HL-60/S4 treated with retinoic acid at 250 ng/mL for 4 days and 3 days (cell line): ENCODE results near the gene SCAI.
"Not testable (repeated sequence)": the region's sequence is repeated elsewhere in the genome, so short reads cannot be mapped to it uniquely, and the experiment has no call there.

ENCODE experiments used
- in situ Hi-C: fragments of 300-500 bp; cut with MboI; formaldehyde crosslinking; loops from 2 replicates; pipeline ENCODE4 v1.7.0; 2022; ENCODE audit warnings: low sequenced_read_pairs

SCAI gene

GRCh38 chr9:124949387-124949786 lies 193.9 kb downstream of the SCAI start:
- in situ Hi-C loops, result no loop called here

- in situ Hi-C loops, result no loop called here
Measured at GRCh38 chr9:124947727-124948391, 195.5 kb downstream of the SCAI start.

GRCh38 chr9:124946167-124946566 lies 197.2 kb downstream of the SCAI start:
- in situ Hi-C loops, result no loop called here

GRCh38 chr9:124941679-124942561 lies 201.4 kb downstream of the SCAI start:
- in situ Hi-C loops, result no loop called here

- in situ Hi-C loops, result no loop called here
Measured at GRCh38 chr9:124940894-124941678, 202.2 kb downstream of the SCAI start, which contains the start of gene GOLGA1. Gene GOLGA1, minus strand, starts transcription at chr9:124941083. Its CDS starts 2,372 bp downstream, at chr9:124938711.

GRCh38 chr9:124940521-124940893 lies 202.8 kb downstream of the SCAI start:
- in situ Hi-C loops, result no loop called here

- in situ Hi-C loops, result no loop called here
Measured at GRCh38 chr9:124939944-124940343, 203.4 kb downstream of the SCAI start.

GRCh38 chr9:124934290-124934689 lies 209.0 kb downstream of the SCAI start:
- in situ Hi-C loops, result no loop called here

- in situ Hi-C loops, result no loop called here
Measured at GRCh38 chr9:124932333-124932732, 211.0 kb downstream of the SCAI start.

- in situ Hi-C loops, result no loop called here
Measured at GRCh38 chr9:124929464-124929863, 213.9 kb downstream of the SCAI start.

- in situ Hi-C loops, result no loop called here
Measured at GRCh38 chr9:124928116-124928515, 215.2 kb downstream of the SCAI start.

- in situ Hi-C loops, result not testable (repeated sequence)
Measured at GRCh38 chr9:124920394-124920793, 222.9 kb downstream of the SCAI start.

- in situ Hi-C loops, result no loop called here
Measured at GRCh38 chr9:124914753-124915405, 228.4 kb downstream of the SCAI start.

- in situ Hi-C loops, result no loop called here
Measured at GRCh38 chr9:124913378-124913777, 229.9 kb downstream of the SCAI start.

GRCh38 chr9:124911766-124912165 lies 231.6 kb downstream of the SCAI start:
- in situ Hi-C loops, result no loop called here

- in situ Hi-C loops, result no loop called here
Measured at GRCh38 chr9:124908098-124908497, 235.2 kb downstream of the SCAI start.

GRCh38 chr9:124906966-124907365 lies 236.4 kb downstream of the SCAI start:
- in situ Hi-C loops, result no loop called here

- in situ Hi-C loops, result no loop called here
Measured at GRCh38 chr9:124899845-124900244, 243.5 kb downstream of the SCAI start.

GRCh38 chr9:124897570-124898460 lies 245.5 kb downstream of the SCAI start:
- in situ Hi-C loops, result no loop called here

- in situ Hi-C loops, result no loop called here
Measured at GRCh38 chr9:124894741-124895170, 248.6 kb downstream of the SCAI start.
